HepG2 (cell line): ENCODE data around the gene CASKIN1. TPM values are rescaled to one million over a fixed set of nuclear protein-coding genes. Genes with fewer than 3 reads are reported as not detected.
A peak's percentile ranks its signal among the peaks of the same experiment; 100 is the strongest.

Experiments
- ATAC-seq: fragments of 200-7000 bp; cut with Tn5 transposase; 3 replicates; pipeline ENCODE4 v1.9.1; 2020; ENCODE audit warnings: mild to moderate bottlenecking, moderate library complexity
- BruUV-seq: library from RNA; stranded (reverse); fragments of 400-500 nt; replicated peaks from 2 replicates; lab custom pipeline; 2021; lab: Mats Ljungman, UMichigan
- CTCF ChIA-PET: fragments of 300-600 bp; formaldehyde crosslinking; extraction: SDS; loops from one replicate; lab custom pipeline; 2021; ENCODE audit warnings: low total read pairs, inconsistent platforms, low intra/inter-chr PET ratio; lab: Yijun Ruan, JAX
- POLR2A ChIA-PET: fragments of 350-600 bp; sonication (Branson Sonifier 250); formaldehyde crosslinking; loops from one replicate; lab custom pipeline; 2020; ENCODE audit warnings: antibody characterized with exemption, inconsistent platforms; lab: Yijun Ruan, JAX
- DNase-seq: peaks from one replicate; pipeline ENCODE4 v3.0.0-alpha.2; 2015; ENCODE audit warnings: low spot score
- FAIRE-seq: peaks from 3 replicates; lab custom pipeline; 2011; peaks lifted over from hg19 to GRCh38; lab: Jason Lieb, UNC
- H2AFZ ChIP-seq: one replicate; pipeline ENCODE4 v1.6.1; 2011; ENCODE audit warnings: low read length, inconsistent platforms
- H3K27ac ChIP-seq: fragments of 300-600 bp; 3 replicates; pipeline ENCODE4 v1.8.0; 2011; ENCODE audit warnings: mixed run types, mild to moderate bottlenecking, mixed read lengths, low read length, inconsistent platforms; ENCODE audit not compliant: insufficient read depth; ENCODE audit errors: extremely low read length
- H3K27me3 ChIP-seq, 2 experiments: fragments of 200-600 bp in 1 of 2; 2 replicates in 1 of 2; 3 replicates in 1 of 2; pipeline versions ENCODE4 v1.6.0 to v1.8.0; 2011; ENCODE audit warnings: low read length in 2 of 2, mild to moderate bottlenecking in 2 of 2, moderate library complexity in 2 of 2, inconsistent platforms in 1 of 2; ENCODE audit not compliant: insufficient read depth in 2 of 2, control insufficient read depth in 1 of 2
- H3K36me3 ChIP-seq, 2 experiments: fragments of 200-600 bp in 1 of 2; replicated peaks in 1 of 2; 2 replicates in 1 of 2; 3 replicates in 1 of 2; pipeline versions ENCODE4 v1.5.1 to v1.8.0; 2011; ENCODE audit warnings: low read length in 2 of 2, inconsistent platforms in 1 of 2; ENCODE audit not compliant: insufficient read depth in 2 of 2, control insufficient read depth in 1 of 2
- H3K4me1 ChIP-seq: 2 replicates; pipeline ENCODE4 v1.5.1; 2012; ENCODE audit warnings: low read length, inconsistent platforms; ENCODE audit not compliant: insufficient read depth
- H3K4me2 ChIP-seq: 2 replicates; pipeline ENCODE4 v1.6.0; 2011; ENCODE audit warnings: low read depth, low read length, inconsistent platforms
- H3K4me3 ChIP-seq, 3 experiments: fragments of 200-600 bp in 1 of 3; sonication (generic), shearing (Covaris generic) in 1 of 3; replicated peaks in 1 of 3; 2 replicates each; pipeline ENCODE4 v1.5.1; 2011 to 2016; ENCODE audit warnings: low read length in 3 of 3, inconsistent platforms in 2 of 3, low read depth in 2 of 3, mild to moderate bottlenecking in 2 of 3, control low read depth in 1 of 3, mixed read lengths in 1 of 3; ENCODE audit not compliant: insufficient read depth in 1 of 3
- H3K79me2 ChIP-seq: one replicate; pipeline ENCODE4 v1.6.1; 2011; ENCODE audit warnings: low read length, inconsistent platforms; ENCODE audit not compliant: insufficient read depth
- H3K9ac ChIP-seq: 2 replicates; pipeline ENCODE4 v1.6.0; 2011; ENCODE audit warnings: mild to moderate bottlenecking, low read depth, low read length, inconsistent platforms; ENCODE audit not compliant: insufficient read depth
- H3K9me3 ChIP-seq: 2 replicates; pipeline ENCODE4 v1.5.1; 2012; ENCODE audit warnings: mild to moderate bottlenecking, low read length
- H4K20me1 ChIP-seq: 2 replicates; pipeline ENCODE4 v1.6.0; 2011; ENCODE audit warnings: inconsistent platforms, mild to moderate bottlenecking, low read length, moderate library complexity; ENCODE audit not compliant: insufficient read depth
- AGO2 ChIP-seq: fragments of 200-400 bp; formaldehyde crosslinking; optimal IDR thresholded peaks from 2 replicates; pipeline ENCODE3; 2017; ENCODE audit warnings: mild to moderate bottlenecking, low read depth, low read length, moderate library complexity
- CTCF ChIP-seq: sonication (generic); formaldehyde crosslinking; IDR thresholded peaks from 2 replicates; pipeline ENCODE4 v1.5.0; 2020; ENCODE audit warnings: mild to moderate bottlenecking, missing genetic modification reagents, moderate library complexity
- ETV5 ChIP-seq: IDR thresholded peaks from 2 replicates; pipeline ENCODE4 v1.6.1; 2018; ENCODE audit warnings: missing biosample characterization, missing genetic modification reagents, inconsistent platforms, borderline replicate concordance
- NFIB ChIP-seq: sonication (generic); formaldehyde crosslinking; IDR thresholded peaks from 2 replicates; pipeline ENCODE4 v1.9.0; 2021; ENCODE audit warnings: missing genetic modification reagents, mild to moderate bottlenecking, borderline replicate concordance
- NR3C1 ChIP-seq: sonication (generic); formaldehyde crosslinking; IDR thresholded peaks from 2 replicates; pipeline ENCODE4 v1.4.0; 2020; ENCODE audit warnings: missing genetic modification reagents
- RBFOX2 ChIP-seq: fragments of 200-400 bp; formaldehyde crosslinking; IDR thresholded peaks from 2 replicates; pipeline ENCODE4 v1.6.1; 2017; ENCODE audit warnings: low read depth, mild to moderate bottlenecking, low read length
- ZNF776 ChIP-seq: sonication (generic); formaldehyde crosslinking; IDR thresholded peaks from 2 replicates; pipeline ENCODE4 v1.4.0; 2020; ENCODE audit warnings: mild to moderate bottlenecking, missing genetic modification reagents
- ZNF816 ChIP-seq: sonication (generic); formaldehyde crosslinking; IDR thresholded peaks from 2 replicates; pipeline ENCODE4 v1.8.0; 2022; ENCODE audit warnings: missing genetic modification reagents, mild to moderate bottlenecking, borderline replicate concordance
- WGBS: methylation state at CpG from one replicate; pipeline ENCODE4 v1.1.6; 2017; ENCODE audit warnings: low lambda C conversion rate; 5-methylcytosine and 5-hydroxymethylcytosine counted together
- in situ Hi-C: cut with HindIII; loops from 2 replicates; pipeline ENCODE4 v1.10.0; 2017; ENCODE audit warnings: low pct_unique_long_range_greater_than_20kb; ENCODE audit not compliant: extremely low pct_ligation_motif_present
- intact Hi-C: fragments of 100-400 bp; cut with micrococcal nuclease; formaldehyde crosslinking; loops from one replicate; pipeline ENCODE4 v1.10.0; 2022; ENCODE audit not compliant: unreplicated experiment
- polyA plus RNA-seq, 8 experiments: library from polyadenylated mRNA; depleted of rRNA in 3 of 8; stranded (reverse) in 7 of 8; unstranded in 1 of 8; fragments of >200 nt; fragmentation: Illumina TruSeq in 4 of 8; extraction: Trizol in 4 of 8; gene quantifications; 2 replicates each; pipeline versions ENCODE4 v1.2.1 to v1.2.3, GENCODE V29; 2011 to 2016; ENCODE audit warnings: low read depth in 4 of 8, missing spikeins in 1 of 8, mixed read lengths in 1 of 8; ENCODE audit not compliant: insufficient read depth in 1 of 8
- total RNA-seq, 5 experiments: library from RNA; depleted of rRNA; stranded (reverse); fragments of >200 nt; fragmentation: Illumina TruSeq; extraction: Trizol; gene quantifications; 2 replicates each; pipeline ENCODE4 v1.2.3, GENCODE V29; 2016; ENCODE audit warnings: low read depth in 1 of 5

CASKIN1 gene
- total and polyA plus RNA-seq, 2 of the 13 experiments (the other 11 are each of a cell fraction or from before 2014, with no cell fraction given) = 1.2 to 2.2 TPM

DNA sequence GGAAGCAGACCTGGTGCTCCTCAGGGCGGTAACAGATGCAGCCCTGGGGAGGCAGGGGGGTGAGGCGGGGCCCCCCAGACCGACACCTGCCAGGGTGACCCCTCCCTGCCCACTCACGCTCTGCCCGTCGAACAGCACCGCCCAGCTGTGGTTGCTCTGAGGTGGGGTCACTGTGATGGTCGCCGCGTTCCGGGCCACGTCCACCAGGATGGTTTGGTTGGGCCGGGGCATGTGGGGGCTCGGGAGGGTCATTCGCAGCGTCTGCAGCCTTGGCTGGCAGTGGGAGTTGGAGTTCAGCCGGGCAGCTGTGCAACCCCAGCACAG lies 13.6 kb upstream of the CASKIN1 start:
- WGBS = 93% methylated on average over 13 of the region's 17 CpGs
- H3K4me1 ChIP-seq = peaks cover 52% of the 10 kb centered on the region
- no peaks in the 10 kb centered on the region for H3K9me3 ChIP-seq
- intact Hi-C loops = no loop called here
- no peak for TF ChIP-seq ZNF816
- no peak for TF ChIP-seq CTCF (CRISPR knock-in tag)
- TF ChIP-seq ETV5 = no peak
- 0 out of 2 replicates have a peak, but pooled peaks have one; percentile 16 for TF ChIP-seq ZNF776 (CRISPR knock-in tag)
- TF ChIP-seq NFIB = no peak
- TF ChIP-seq RBFOX2 = peak; percentile 71; the same call in 1 of the 2 replicates
- TF ChIP-seq NR3C1 (CRISPR knock-in tag) = no peak
- peak; percentile 49 for TF ChIP-seq AGO2
- peaks cover 28% of the 10 kb centered on the region for H3K79me2 ChIP-seq
- CTCF ChIA-PET = no interaction called here
- H3K36me3 ChIP-seq = peaks cover 4 to 20% of the 10 kb centered on the region in 2 experiments; a peak in 4 of 5 replicates
- 0 out of 2 replicates have a peak overlapping the region, but pooled peaks have one; percentile 63 for H3K4me2 ChIP-seq
- H3K9ac ChIP-seq = no peak overlapping the region
- no TSS peak for BruUV-seq
- DNase-seq (no peak), ATAC-seq (no peak), FAIRE-seq (no peak)
- H3K27ac ChIP-seq = peak overlapping the region; percentile 59
- H3K4me3 ChIP-seq = peak overlapping the region in 1 of 3 experiments; percentile 30; a peak in 1 of 6 replicates
- no peak overlapping the region for H2AFZ ChIP-seq
- POLR2A ChIA-PET = interaction anchor here (0.9 to 1.4 kb wide), 3 partner anchors 16 to 55 kb away, joined by 3 to 6 read pairs (median 5); partner anchors contain the start of gene TRAF7
- H4K20me1 ChIP-seq = 0 out of 2 replicates have a peak, but pooled peaks cover 3% of the 10 kb centered on the region
- in situ Hi-C loops = no loop called here
- H3K27me3 ChIP-seq = no peaks in the 10 kb centered on the region; a peak in 1 of 5 replicates
